ENCODE data around the gene PMEPA1.

DNA sequence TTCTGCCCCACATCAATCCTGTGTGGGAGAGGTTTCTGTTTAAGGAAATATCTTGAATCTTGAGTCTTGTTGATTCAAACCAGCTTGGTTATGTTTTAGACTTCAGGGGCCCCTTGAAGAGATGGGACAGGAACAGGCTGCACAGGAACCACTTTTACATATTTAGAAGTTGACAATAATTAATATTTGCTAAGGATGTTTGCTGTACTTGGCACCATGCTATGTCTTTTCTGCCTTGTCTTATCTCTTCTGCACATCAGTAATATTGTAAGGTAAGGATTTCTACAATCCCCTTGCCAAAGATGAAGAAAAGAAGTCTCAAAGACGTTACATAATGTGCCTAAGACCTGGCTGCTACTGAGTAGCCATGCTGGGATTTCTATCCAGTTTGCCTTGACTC, 48.0 kb upstream of the PMEPA1 start:
- TF ChIP-seq TARDBP (IDR thresholded peaks at IDR 0.05) (no peak), HDGF (IDR thresholded peaks at IDR 0.05; ENCODE audit: borderline replicate concordance) (no peak)

All from HEK293T (cell line).